Hippocampal formation (tissue), 2 donors: Measurements from ENCODE around the gene NACAD.
"Not testable (repeated sequence)": the region's sequence is repeated elsewhere in the genome, so short reads cannot be mapped to it uniquely, and the experiment has no call there.

Source experiments
- DNase-seq, 2 donors: peaks; one replicate each; lab custom pipeline; 2025; lab: John Stamatoyannopoulos, UW

The NACAD gene

DNA sequence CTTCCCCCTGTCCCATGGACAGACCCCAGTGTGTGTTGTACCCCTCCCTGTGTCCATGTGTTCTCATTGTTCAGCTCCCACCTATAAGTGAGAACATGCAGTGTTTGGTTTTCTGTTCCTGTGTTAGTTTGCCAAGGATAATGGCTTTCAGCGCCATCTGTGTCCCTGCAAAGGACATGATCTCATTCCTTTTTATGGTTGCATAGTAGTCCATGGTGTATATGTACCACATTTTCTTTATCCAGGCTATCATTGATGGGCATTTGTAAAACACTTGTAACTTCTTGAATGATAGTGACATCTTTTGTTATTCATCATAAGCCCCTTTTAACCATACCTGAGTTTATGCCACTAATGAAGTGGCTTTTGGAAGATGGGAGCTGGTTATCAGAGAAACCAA lies 25.5 kb upstream of the NACAD start:
- DNase-seq: not testable (repeated sequence)

DNA sequence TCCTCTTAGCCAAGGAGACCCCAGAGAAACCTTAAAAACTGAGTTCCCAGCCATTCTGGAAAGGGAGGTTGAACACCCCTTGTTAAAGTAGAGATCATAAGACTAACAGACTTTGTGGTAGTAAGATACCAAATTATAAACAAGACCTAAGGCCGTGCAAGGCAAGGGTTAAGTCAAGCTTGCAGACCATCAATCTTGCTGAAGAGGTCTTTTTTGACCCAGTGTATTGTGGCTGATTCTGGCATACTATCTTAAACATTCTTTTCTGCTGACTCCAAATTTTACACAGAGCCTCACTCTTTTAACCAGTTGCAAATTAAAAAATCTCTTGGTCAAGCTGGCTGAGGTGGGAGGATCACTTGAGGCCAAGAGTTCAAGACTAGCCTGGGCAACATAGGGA lies 23.9 kb upstream of the NACAD start:
- DNase-seq: no peak

DNA sequence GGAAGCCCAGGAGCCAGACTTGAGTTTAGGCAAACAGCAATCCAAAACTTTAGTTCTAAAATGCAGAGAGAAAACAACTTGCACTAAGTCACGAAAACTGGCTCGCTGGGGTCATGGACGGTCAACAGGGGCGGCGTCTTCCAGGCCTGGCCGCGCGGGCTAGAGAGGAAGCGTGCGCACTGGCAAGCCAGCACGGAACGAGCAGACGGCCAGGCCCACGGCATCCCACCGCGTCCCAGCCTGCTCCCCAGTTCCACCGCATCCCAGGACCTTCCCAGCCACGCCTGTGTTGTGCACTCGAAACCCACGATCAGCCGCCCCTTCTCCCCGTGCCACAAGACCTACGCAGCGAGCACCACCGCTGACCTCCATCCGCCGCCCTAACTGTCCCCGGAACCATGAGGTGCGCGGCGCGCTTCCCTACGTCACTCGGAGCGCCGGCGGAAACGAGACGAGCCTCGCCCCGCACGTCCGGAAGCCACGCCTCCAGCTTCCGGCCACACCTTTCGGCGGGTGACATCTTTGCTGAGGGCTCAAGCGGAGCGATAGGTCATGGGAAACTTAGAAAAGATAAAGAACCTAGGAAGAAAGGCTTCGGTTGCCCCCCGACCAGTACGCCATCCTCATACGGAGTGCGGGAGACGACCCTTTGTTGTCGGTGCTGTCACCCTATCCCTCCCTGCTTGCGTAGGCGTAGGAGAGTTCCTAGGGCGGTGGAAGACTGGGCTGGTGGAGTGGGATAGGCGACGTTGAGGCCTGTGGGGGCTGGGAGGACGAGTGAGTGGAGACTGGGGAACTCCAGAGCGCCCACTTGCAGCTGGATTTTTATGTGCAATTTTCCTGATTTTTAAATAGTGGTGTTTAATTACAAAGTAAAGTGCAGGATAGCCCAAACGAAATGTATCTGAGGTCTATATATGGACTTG lies 22.8 kb upstream of the NACAD start, which contains the start of gene TBRG4:
Gene TBRG4 (minus strand): TSS at position 400 of the 926 bp plus-strand sequence. CDS start 2,460 bp downstream, outside the sequence.
- peak; percentile 86 to 93 for DNase-seq

DNA sequence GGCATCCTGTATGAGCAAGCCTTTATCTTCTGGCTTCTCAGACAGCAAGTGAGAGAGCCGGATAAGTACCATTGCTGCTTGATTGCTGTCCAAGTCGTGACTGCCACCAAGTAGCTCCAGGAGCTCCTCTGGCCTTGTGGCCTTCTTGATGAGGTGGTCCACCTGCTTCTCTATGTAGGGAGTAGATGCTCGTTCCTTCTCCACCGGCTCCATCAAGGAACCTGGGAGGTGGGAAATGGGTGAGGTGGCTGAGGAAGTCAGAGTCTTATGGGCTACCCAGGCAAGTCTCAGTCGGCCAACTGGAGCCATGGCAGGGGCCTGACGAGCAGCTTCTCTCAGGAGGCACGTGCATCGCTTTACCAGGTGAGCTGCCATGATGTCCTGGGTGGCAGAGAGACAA lies 20.1 kb upstream of the NACAD start:
- DNase-seq: no peak

DNA sequence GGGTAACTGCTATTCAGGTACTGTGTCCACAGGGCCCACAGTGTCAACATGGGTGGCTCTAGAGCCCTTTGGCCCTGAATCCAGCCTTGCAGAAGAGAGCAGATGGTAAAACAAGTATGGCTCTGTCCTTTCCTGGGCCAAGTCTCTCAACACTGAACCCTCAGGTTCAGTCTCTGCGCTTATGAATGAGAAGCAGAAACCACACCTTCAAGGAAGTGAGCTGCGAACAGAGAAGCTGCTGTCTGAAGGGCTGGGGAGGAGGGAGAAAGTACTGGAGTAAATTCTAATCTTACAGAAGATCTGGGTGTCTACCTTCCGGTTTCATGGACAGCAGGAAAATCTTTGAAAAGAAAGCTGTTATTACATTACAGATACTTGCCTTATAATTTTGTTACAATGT lies 18.6 kb upstream of the NACAD start:
- DNase-seq: no peak

DNA sequence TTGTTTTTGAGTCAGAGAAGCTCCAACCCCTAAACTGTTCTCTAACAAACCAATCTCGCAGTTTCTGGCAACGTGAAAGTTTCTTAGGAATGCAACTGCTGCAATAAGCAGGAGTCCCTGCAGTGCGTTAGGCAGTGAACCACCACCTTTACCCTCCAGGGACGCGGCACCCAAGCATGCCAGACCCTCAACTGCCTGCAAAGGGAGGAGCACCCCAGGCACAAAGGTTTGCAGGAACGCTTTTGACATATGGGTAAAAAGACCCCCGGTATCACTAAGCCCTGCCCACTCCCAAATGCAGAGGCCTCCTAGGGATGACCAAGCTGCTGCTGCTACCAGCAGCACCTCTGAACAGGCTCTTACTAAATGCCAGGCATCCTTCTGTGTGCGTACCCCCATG lies 18.1 kb upstream of the NACAD start:
- no peak for DNase-seq

DNA sequence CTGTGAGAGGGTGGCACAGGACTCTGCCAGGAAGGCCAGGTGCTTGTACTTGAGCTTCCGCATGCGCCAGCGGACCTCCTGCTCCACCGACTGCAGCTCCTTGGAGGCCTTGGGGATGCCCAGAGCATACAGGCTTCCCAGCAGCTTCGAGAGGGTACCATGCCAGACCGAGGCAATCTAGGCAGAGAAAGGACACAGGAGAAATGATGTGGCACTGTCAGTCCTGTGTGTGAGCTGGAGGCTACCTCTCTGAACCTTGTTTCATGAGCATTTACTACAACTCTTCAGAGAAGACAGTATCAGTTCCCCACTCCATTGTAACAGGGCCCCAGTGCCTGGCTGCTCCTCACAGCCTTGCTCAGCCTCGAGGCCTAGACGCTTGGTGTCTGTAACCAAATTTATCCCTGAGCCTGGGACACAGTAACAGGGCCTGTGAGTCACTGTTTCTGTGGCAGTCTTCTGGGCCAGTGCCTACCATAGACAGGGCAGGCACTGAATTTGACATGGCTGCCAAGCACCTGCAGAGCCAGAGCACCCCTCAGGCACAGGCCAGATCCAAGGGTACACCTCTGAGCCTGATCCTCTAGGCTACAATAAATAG lies 16.9 kb upstream of the NACAD start:
- DNase-seq: no peak

DNA sequence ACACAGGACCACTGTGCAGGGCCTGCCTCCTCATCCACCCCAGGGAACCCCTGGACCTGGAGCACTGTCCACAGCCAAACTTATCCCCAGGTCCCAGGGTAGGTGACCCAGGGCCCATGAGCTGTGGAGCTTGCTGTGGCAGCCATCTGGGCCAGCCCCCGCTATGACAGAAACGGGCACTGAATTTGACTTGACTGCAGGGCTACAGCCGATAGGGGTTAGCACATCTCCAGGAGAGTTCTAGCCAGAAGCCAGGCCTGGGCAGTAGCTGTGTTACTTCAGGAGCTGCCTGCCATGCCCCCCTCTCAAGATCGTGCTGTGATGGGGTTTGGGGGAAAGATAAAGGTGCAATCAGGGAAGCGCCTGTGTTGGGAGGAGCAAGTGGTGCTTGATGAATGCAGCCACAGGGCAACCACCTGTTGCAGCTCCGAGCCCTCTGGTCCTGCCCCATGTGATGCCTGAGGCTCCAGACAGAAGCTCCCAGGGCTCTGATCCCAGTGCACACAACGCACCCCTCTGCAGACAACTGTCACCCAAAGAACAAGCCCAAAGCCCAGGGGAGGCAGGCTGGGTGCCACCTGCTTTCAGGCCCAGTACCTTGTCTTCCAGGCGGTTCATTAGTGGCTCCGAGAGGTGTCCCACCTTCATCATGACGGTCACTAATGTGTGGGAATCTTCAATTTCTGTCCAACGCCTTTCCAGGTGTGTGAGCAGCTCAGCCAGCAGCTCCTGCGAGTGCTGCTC lies 16.2 kb upstream of the NACAD start:
- DNase-seq: no peak

DNA sequence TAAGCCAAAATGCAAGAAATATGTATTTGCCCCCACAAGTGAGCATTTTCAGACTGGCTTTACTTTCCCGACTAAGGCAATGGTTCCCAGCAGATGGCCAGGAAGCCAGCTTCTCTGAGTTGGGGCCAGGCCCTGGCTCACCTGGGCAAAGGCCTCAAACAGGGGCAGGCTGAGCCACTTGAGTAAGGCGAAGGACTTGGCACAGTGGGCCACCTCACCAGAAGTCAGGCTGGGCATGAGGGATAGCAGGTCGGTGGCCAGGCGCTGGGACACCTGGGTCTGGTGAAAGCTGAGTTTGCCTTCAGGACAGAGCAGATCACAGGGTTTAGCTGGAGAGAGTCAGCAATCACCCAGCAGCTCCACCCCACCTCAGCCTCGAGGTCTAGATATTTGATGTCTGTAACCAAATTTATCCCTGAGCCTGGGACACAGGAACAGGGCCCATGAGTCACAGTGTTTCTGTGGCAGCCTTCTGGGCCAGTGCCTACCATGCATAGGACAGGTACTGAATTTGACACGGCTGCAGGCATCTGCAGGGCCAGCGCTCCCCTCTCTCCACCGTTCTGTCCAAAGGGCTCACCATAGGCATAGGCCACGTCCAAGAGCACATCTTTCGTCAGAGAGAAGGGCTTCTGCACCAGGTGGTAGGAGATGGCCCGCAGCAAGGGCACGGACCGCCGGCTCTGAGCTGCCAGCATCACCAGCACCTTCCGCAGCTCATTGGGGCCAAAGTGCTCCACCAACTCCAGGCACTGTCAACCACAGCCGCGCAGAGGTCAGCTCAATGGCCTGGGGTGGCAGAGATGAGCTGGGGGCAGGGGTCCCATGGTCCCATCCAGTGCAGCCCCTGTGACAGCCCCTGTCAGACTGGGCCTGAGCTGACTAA lies 15.4 kb upstream of the NACAD start:
- DNase-seq: no peak

DNA sequence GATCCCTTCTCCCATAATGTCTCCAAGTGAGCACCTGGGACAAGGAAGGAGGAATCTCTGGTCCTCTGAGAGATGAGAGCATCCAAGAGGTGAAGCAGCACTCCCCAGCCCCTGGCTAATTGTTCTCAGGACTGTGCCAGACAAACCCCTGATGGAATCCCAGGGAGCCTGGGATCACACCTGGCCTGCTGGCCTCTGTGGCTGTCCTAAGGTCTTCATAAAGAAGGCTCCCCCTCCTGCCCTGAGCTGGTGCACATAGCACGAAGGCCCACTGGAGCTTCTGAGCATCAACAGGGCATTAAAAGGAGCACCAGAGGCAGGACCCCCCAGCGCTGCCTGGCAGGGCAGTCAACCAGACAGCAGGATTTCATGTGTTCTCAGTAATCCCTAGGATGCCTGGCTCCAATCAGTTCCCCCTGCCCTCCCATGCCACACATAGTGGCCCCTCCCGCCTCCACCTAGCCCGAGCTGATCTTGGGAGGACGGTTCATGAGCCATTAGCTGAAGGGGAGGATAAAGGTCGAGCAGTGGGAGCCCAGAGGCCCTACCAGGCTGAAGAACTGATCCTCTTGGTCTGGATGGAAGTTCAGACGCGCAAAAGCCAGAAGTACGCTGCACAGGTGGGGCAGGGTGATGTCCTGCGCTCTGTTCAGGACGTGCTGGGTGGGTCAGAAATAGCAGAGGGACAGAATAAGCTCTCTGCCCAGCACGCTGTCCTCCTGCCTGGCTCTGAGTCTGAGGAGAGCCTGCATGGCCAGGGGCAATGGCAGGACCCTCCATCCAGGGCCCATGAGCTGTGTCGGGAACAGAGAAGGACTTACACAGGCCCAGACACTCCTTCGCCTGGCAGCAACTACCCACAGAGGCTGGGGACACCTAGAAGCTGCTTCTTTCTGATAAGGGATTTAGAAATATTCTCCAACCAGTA lies 14.3 kb upstream of the NACAD start:
- no peak for DNase-seq

DNA sequence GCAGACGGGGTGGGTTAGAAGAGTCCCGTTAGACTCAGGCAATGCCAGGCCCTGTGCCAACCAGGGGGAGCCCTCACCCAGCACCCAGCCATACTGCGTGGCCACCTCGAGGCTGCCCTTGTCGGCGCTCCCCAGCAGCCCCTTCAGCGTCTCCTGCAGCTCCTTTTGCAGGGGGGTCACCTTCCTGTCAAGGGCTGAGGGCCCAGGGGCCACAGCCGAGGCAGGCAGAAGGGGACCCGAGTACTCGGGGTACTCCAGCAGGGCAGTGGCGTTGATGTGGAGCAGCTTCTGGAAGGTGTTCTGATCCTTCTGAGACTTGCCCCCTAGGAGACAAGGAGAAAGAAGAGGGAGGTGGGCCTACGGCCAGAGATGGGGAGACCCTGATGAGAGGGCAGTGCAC lies 13.0 kb upstream of the NACAD start:
- DNase-seq: no peak

DNA sequence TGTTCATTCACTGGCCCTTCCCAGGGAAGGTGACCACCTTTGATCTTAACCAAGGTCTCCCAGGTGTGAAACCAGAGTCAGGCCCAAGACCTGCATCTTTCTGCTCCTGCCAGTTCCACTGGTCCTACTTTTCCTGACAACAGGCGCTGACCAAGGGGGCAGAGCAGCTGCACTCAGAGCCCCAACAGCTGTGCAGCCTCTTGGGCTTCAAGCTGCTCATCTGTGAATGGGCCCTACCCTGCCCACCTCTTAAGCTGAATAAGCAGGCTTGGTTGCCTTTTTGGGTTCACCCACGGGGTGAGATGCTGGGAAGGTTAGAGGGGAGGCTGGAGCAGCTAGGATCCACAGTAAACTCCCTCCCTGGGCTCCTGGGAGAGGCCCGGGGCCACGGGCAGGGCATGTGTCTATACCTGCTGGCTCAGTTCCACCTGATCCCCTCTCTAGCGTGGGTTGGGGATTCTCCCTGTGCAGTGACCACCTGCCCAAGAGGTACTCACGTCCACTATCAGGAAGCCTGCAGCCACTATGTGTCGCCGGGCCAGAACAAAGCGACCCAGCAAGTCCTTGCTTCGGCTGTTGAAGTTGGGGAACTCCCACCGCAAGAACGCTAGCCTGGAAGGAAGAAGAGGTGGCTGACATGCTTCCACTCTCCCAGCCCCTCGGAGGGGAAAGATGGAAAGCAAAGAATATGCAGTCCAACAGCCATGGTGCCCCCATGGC lies 12.2 kb upstream of the NACAD start:
- no peak for DNase-seq

DNA sequence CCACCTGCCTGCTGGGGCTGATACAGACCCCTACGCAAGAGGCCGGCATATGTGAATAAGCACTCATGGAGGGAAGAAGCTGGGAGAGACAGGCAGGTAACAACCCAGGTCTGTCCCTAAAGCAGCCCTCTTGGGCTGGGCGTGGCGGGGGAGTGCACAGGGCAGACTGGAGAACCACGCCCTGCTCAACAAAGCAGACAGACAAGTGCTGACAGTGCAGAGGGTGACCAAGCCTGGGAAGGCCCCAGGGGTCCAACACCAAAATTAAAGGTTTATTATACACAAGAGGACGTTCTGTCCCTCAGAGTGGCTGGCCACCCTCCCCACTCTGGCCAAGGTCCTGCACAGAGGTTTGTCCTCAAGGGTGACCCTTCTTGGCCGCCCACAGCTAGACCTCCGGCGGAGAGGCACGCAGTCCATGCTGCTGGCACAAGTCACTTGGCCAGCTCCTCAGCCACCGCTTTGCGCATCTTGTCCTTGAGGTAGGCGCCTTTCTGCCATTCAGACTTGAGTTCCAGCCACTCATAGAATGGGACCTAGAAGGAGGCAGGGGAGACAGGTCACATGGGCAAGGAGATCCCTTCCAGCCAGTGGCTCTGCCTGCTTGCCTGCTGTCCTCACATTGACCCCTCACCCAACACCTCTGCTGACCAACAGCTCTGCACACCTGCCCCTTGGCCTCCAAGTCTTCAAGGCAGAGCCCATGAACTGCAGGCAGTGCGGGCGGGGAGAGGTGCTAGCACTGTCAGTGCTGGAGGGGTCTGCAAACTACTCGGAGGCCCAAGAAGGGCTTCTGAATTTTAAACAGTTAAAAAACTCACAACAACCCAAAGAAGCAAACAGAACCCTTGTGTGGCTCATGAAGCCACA lies 11.4 kb upstream of the NACAD start:
- DNase-seq: no peak

DNA sequence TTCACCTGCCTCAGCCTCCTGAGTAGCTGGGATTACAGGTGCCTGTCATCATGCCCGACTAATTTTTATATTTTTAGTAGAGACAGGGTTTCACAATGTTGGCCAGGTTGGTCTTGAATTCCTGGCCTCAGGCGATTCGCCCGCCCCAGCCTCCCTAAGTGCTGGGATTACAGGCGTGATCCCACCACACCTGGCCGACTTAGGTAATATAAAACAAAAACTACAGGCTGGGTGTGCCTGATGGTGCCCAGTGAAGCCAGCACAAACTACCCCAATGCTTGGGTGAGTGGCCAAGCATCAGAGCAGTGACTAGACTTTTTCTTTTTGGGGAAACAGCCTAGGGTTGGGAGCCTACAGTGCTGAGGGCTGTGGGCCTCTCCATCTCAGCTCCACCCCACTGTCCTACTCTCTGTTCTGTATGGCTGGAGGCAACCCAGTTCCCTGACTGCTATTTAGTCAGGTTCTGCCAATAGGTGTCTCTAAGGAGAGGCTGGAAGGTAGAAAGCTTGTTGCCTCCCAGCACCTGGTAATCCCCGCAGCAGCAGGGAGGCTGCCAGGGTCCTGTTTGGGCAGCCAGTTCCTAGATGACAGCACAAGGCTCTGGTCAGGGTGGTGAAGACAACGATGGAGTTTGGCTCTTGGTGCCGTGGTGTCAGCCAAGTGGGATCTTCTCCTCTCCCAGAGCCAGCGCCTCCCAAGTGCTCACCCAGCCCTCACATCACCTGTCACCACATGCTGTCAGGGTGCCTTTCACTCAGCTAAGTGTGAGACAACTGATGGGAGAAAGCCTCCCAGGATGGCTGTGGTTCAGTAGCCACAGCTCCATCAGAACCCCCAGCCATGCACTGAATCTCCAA lies 10.4 kb upstream of the NACAD start:
- no peak for DNase-seq

DNA sequence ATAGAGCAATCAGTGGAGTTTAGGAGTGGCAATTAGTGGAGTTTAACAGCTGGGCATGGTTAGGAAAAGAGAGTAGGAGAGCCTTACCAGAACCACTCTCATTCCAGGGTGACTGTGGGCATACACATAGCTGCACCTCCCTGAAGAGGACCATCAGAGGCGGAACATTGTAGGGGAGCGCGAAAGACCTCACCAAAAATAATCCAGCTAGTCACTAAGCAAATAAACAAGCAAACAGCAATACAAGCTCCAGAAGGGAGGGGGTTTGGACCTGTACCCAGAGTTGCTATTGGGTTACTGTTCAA lies 4.1 kb upstream of the NACAD start:
- DNase-seq: no peak

DNA sequence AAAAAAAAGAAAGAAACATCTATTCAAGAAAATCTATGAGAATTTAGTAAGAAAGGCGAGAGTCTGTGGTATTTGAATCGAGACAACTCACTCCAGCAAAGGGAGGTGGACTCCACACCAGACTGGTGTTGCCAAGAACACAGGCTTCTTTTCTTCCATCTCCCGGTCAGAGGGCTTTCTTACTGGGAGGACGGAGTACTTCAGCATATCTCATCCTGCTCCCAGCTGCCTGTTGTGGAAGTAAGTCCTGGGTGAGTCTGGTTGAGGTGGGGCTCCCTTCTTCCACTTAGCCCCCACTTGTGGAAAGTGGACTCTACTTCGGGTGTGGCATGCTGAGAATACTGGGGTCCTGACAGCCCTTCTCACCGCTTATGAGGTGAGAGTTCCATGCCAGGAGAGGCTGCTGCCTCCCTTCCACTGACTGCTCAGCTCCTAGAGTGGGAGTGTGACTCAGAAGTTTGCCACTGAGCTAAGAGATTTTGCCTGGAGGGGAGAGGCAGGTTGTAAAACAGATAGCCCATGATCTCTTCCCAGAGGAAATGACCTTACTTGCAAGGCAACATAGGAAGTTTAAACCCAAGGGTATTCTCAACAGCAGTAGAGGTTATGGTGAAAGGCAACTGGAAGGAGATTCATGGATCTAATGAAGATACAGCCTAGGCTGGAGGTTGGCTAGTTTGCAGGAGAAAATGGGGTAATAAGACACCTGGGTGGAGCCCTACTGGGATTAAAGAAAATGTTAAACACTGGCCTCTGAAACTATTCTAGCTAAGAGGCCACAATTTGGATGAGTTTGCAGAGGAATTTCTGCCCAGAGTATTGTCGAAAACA lies 3.5 kb upstream of the NACAD start:
- DNase-seq: no peak

DNA sequence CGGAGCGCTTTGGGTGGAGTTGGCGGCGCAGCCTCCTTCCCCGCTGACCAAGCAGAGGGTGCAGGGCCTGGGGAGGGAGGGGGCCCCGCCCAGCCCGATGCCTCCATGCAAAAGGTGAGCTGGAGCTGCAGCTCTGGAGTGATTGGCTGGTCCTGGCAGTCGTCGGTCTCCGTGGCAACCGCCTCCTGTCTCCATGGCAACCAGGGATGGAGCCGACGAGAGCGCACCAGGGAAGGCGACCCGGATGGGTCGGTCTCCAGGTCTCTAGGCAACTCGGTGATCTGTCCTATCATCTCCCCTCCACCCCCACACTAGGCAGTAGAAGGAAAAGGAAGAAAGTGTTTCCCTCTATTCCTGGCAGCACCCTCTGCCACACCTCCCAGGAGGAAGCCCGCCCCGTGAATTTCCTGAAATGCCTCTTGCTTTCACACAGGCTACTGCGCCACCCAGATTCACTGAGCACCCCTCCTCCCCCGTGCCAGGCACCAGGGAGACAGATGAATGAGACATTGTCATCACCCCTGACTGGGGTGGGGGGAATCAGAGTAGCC lies 647 bp upstream of the NACAD start:
- DNase-seq: peak; percentile 96 to 99
